ENCODE measurements around the gene NLRC5. TPM values are rescaled to one million over a fixed set of nuclear protein-coding genes. Genes with fewer than 3 reads are reported as not detected.

The NLRC5 gene
- total and polyA plus RNA-seq, 9 of the 15 experiments (the other 6 are each of a cell fraction or from before 2014, with no cell fraction given), result 0.59 to 0.71 TPM; not detected in 7

- peak in 1 of 2 experiments; percentile 83; a peak in 2 of 4 replicates for TF ChIP-seq ZNF318 (IDR thresholded peaks at IDR 0.05; ENCODE audit: borderline replicate concordance in 1 of 2, low read depth in 1 of 2)
- peak; percentile 60 to 79; a peak in 3 of 4 replicates for TF ChIP-seq FOXK2 (conservative IDR thresholded peaks at IDR 0.05 in 1 of 2, IDR thresholded peaks at IDR 0.05 in 1 of 2; ENCODE audit: low read depth in 2 of 2)
- no peak for TF ChIP-seq ZNF830 (CRISPR knock-in tag; IDR thresholded peaks at IDR 0.05)
- no peak for TF ChIP-seq SFPQ (IDR thresholded peaks at IDR 0.05; ENCODE audit: low read depth, low read length)
- peak; percentile 63; the same call in 1 of the 2 replicates for TF ChIP-seq SMAD4 (CRISPR knock-in tag; conservative IDR thresholded peaks at IDR 0.05)
- no peak for TF ChIP-seq SREBF2 (CRISPR knock-in tag; IDR thresholded peaks at IDR 0.05)
- TF ChIP-seq HNRNPK (IDR thresholded peaks at IDR 0.05; ENCODE audit: low read depth, low read length, poor library complexity, severe bottlenecking), result no peak
- TF ChIP-seq MTF1 (CRISPR knock-in tag; IDR thresholded peaks at IDR 0.05; ENCODE audit: borderline replicate concordance), result no peak
- no peak for TF ChIP-seq CSDE1 (IDR thresholded peaks at IDR 0.05)
- TF ChIP-seq CUX1 (CRISPR knock-in tag; IDR thresholded peaks at IDR 0.05), result no peak
These were observed 73.0 kb downstream of the NLRC5 start (continued) for GRCh38 chr16:57062329-57062728.
